ENCODE measurements around the gene DNAJA1.
"Not testable (repeated sequence)": the region's sequence is repeated elsewhere in the genome, so short reads cannot be mapped to it uniquely, and the experiment has no call there.

DNAJA1 gene

DNA sequence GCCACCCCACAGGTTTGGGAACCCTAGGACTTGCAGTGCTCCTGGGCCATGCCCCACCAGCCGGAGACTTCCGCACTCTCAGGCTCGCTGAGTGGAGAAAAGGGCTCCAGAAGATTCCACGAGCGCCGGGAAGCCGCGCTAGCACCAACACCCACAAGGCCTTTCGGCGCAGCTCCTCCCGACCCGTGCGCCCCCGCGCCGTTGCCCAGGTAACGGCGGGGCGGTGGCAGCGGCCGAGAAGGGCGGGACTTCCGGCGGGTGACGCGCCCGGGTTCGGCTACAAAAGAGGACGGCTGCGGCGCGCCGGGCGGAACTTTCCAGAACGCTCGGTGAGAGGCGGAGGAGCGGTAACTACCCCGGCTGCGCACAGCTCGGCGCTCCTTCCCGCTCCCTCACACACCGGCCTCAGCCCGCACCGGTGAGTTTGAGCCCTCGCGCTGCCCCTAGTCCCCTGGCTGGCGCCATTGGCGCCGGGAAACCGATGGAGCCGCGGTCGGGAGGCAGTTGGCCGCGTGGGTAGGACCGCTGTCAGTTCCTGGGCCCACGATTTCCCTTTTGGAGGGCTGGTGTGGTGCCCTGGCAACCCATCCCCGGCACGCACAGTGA, at the start of gene DNAJA1:
Gene DNAJA1, plus strand, starts transcription at position 308 of the 606 bp plus-strand sequence. CDS start 1,212 bp downstream, outside the sequence.
- DNase-seq (ENCODE audit: insufficient read length, low spot score) (peak; percentile 77), FAIRE-seq (peak; percentile 60)

DNA sequence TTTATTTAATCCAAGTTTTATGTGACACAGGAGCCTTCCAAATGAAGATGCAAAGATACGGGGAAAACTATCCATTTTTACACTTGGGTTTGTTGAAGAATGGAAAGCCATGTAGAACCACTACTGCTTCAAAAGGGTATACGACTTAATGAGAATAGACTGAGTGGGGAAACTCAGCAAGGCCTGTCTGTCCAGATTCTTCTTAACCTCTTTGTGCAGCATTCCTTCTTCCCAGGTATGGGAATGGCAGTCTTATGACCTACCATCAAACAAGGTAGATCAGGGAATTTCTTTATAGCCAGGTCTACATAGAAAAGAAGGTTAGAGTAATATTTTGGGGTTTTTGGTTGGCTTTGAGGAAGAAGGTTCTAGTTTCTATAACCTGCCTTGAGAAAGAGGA, 47.0 kb upstream of the DNAJA1 start:
- no peak for FAIRE-seq

GRCh38 chr9:32986971-32987370, 38.1 kb upstream of the DNAJA1 start:
- no peak for DNase-seq (ENCODE audit: insufficient read length, low spot score)
- no peak for FAIRE-seq

More for the DNA sequence above, 47.0 kb upstream of the DNAJA1 start:
- no peak for DNase-seq (ENCODE audit: insufficient read length, low spot score)

- FAIRE-seq (no peak), DNase-seq (ENCODE audit: insufficient read length, low spot score) (no peak)
Observed at GRCh38 chr9:32989660-32990059, 35.4 kb upstream of the DNAJA1 start.

- DNase-seq (ENCODE audit: insufficient read length, low spot score) = no peak
- FAIRE-seq = no peak
Observed at GRCh38 chr9:32991897-32992594, 33.0 kb upstream of the DNAJA1 start.

- no peak for FAIRE-seq
- no peak for DNase-seq (ENCODE audit: insufficient read length, low spot score)
Observed at GRCh38 chr9:32992595-32993238, 32.4 kb upstream of the DNAJA1 start.

DNA sequence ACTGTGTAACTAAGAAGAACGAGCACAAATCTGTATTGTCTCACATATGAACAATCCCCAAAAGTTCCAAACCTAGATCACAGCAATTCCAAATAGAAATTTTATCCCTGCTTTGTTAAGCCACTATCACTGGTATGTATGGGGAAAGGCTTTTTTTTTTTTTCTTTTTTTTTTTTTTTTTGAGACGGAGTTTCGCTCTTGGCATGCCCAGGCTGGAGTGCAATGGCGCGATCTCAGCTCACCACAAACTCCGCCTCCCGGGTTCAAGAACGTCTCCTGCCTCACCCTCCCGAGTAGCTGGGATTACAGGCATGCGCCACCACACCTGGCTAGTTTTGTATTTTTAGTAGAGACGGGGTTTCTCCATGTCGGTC, 24.4 kb upstream of the DNAJA1 start:
- not testable (repeated sequence) for FAIRE-seq; DNase-seq (ENCODE audit: insufficient read length, low spot score)

GRCh38 chr9:33005335-33005734, 19.7 kb upstream of the DNAJA1 start:
- DNase-seq (ENCODE audit: insufficient read length, low spot score); FAIRE-seq: not testable (repeated sequence)

GRCh38 chr9:33007755-33008154, 17.3 kb upstream of the DNAJA1 start:
- no peak for FAIRE-seq
- no peak for DNase-seq (ENCODE audit: insufficient read length, low spot score)

DNA sequence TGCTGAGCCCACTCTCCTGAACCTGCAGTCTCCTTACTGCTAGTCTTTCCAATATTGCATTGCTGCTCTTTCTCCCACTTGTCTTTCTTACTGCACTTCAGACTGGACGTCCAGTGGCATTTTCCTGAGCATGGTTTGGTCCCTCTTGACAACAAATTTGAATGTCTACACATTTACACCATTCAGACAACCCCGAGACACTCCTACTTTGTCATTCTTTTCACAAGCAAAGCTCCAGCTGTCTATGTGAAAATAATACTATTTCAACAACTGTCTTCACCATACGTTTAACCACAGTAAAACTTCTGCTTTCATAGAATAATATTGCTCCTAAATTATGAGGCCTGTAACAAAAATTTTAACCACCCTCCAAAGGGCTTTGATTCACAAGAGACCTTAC, 13.2 kb upstream of the DNAJA1 start:
- no peak for FAIRE-seq
- no peak for DNase-seq (ENCODE audit: insufficient read length, low spot score)

GRCh38 chr9:33012328-33013069, 12.6 kb upstream of the DNAJA1 start:
- DNase-seq (ENCODE audit: insufficient read length, low spot score) (no peak), FAIRE-seq (no peak)

- FAIRE-seq = no peak
Observed at GRCh38 chr9:33013962-33014664, 11.0 kb upstream of the DNAJA1 start.

DNA sequence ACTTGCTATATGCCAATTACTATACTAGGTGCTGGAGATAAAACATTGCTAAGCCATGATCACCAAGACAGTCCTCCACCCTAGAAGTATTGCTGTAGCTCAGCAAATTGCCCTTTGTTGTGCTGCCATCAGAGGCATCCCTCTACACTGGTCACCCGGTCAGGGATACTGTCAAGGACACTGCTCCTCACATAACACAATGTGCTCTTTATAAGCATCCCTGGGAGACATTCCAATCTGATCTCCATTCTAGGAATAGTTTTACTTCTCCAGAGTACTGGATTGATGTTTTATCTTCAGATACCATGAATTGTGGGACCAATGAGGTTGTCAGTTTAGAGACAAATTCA, 10.4 kb upstream of the DNAJA1 start:
- FAIRE-seq = no peak
- DNase-seq (ENCODE audit: insufficient read length, low spot score) = no peak

More at GRCh38 chr9:33013962-33014664, 11.0 kb upstream of the DNAJA1 start:
- DNase-seq (ENCODE audit: insufficient read length, low spot score) = no peak

DNA sequence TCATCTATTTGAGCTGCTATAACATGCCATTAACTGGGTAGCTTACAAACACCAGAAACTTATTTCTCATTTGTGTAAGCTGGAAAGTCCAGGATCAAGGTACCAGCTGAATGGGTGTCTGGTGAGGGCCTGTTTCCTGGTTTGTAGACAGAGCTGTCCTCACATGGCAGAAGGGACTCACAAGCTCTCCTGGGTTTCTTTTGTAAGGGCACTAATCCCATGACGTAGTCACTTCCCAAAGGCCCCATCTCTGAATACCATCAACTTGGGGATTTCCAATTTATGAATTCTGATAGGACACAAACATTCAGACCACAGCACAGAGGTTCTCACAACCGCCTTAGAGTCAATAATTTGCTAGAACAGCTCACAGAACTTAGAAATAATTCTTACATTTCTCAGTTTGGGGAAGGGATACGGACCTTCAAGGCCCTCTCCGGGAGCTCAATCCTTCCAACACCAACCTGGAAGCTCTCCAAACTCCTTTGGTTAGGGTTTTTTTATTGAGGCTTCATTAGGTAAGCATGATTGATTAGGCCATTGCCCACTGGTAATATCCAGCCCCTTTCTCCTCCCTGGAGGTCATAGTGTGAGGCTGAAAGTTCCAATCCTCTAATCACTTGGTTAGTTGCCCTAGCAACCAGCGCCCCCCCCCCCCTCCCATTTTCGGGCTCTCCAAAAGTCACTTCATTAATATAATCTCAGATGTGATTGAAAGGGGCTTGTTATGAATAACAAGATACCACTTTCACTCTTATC, 7.6 kb upstream of the DNAJA1 start:
- FAIRE-seq = no peak
- DNase-seq (ENCODE audit: insufficient read length, low spot score) = no peak

DNA sequence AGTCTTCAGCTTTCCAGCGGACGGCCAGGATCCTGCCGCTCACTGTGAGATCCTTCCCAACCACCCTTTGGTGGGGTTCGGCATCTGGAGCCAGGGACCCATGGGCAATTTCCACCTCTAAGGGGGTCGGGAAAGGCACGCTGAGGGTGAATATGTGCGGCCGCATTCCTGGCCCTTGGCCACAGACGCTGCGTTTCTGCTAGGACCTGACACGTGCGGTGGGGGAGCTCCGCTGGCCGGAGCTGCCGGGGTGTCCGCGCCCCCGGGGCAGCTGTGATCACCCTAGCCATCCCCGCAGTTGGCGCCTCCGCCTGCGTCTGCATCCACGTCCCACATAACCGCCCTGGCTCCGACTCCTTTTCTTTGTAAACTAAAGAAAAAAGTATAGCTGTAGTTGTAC, 5.3 kb upstream of the DNAJA1 start:
- DNase-seq (ENCODE audit: insufficient read length, low spot score) (no peak), FAIRE-seq (no peak)

- FAIRE-seq (no peak), DNase-seq (ENCODE audit: insufficient read length, low spot score) (no peak)
Observed at GRCh38 chr9:33022303-33022702, 2.8 kb upstream of the DNAJA1 start.

- DNase-seq (ENCODE audit: insufficient read length, low spot score) (no peak), FAIRE-seq (no peak)
Observed at GRCh38 chr9:33022755-33023154, 2.3 kb upstream of the DNAJA1 start.

GRCh38 chr9:33023661-33024060, 1.4 kb upstream of the DNAJA1 start:
- FAIRE-seq = no peak

DNA sequence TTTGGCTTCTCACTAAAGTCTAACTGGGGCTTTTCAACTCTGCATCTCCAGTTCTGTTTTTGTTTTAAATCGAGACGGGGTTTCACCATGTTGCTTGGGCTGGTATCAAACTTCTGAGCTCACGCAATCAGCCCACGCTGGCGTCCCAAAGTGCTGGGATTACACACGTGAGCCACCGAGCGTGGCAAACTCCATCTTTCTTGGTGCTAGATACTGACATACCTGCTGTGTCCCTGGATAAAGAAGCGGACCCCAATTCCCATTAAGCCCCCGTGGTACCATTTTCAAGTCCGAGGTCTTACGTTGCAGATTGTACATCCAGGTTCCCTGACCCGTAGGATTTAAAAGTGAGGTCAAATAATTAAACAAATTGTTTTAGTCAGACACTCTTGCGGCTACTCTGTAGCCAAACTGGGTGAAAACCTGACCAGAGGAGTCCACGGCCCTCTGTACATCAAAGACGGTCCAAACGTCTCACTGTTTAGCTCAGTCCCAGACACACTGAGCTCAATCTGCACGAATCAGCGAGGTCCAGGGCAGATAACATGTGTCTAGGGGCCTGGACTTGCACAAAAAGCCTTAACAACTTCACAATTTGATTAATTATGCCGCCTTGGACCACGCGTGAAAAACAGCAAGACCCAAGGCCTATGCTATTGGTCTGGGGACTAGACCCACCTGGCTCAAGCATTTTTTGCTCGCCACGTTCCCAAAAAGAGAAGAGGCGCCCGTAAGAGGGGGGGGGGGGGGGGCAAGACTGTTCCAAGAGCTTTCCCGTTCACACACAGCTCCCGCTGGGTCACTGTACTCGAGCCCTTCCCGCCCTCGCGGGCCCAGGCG, 727 bp upstream of the DNAJA1 start:
- no peak for FAIRE-seq

More at GRCh38 chr9:33023661-33024060, 1.4 kb upstream of the DNAJA1 start:
- DNase-seq (ENCODE audit: insufficient read length, low spot score) = no peak

More for the DNA sequence above, 727 bp upstream of the DNAJA1 start:
- no peak for DNase-seq (ENCODE audit: insufficient read length, low spot score)

Measured in HTR-8/SVneo (cell line).